Caco-2 (cell line): ENCODE results near the gene FNDC3B. TPM values are rescaled to one million over a fixed set of nuclear protein-coding genes. Genes with fewer than 3 reads are reported as not detected.

Experiments
- BruUV-seq: library from RNA; stranded (reverse); fragments of 400-500 nt; replicated peaks from 2 replicates; lab custom pipeline; 2021; lab: Mats Ljungman, UMichigan
- CTCF ChIA-PET: fragments of 300-600 bp; sonication (Branson Sonifier 250); formaldehyde crosslinking; loops from one replicate; lab custom pipeline; 2022; ENCODE audit warnings: antibody characterized with exemption; lab: Charles Lee
- POLR2A ChIA-PET: fragments of 300-600 bp; sonication (Branson Sonifier 250); formaldehyde crosslinking; loops from one replicate; lab custom pipeline; 2022; ENCODE audit warnings: antibody characterized with exemption; lab: Charles Lee
- DNase-seq, 2 experiments: peaks; one replicate each; pipeline versions ENCODE4 v3.0.0 to v3.0.0-alpha.2; 2020 to 2022
- H3K27me3 ChIP-seq: replicated peaks from 2 replicates; pipeline ENCODE4 v1.6.0; 2011; ENCODE audit warnings: low read length; ENCODE audit not compliant: control insufficient read depth, insufficient read depth
- H3K36me3 ChIP-seq: 2 replicates; pipeline ENCODE4 v1.5.1; 2011; ENCODE audit warnings: low read length; ENCODE audit not compliant: control insufficient read depth, insufficient read depth
- H3K4me1 ChIP-seq: fragments of 250-450 bp; sonication (Bioruptor Pico); 2 replicates; pipeline ENCODE4 v1.5.1; 2020; ENCODE audit warnings: mild to moderate bottlenecking
- H3K4me3 ChIP-seq: 2 replicates; pipeline ENCODE4 v1.5.1; 2011; ENCODE audit warnings: low read depth, mild to moderate bottlenecking, control low read depth, low read length
- H3K9me3 ChIP-seq: fragments of 250-450 bp; sonication (Bioruptor Pico); 2 replicates; pipeline ENCODE4 v1.5.1; 2020; ENCODE audit warnings: mild to moderate bottlenecking, moderate library complexity
- H3K27ac Mint-ChIP-seq: one replicate; pipeline ENCODE4 v1.8.0; 2022; ENCODE audit warnings: mixed read lengths; ENCODE audit not compliant: unreplicated experiment
- H3K27me3 Mint-ChIP-seq: one replicate; pipeline ENCODE4 v1.8.0; 2022; ENCODE audit warnings: mixed read lengths; ENCODE audit not compliant: insufficient read depth, unreplicated experiment
- H3K36me3 Mint-ChIP-seq: one replicate; pipeline ENCODE4 v1.8.0; 2022; ENCODE audit warnings: mild to moderate bottlenecking, mixed read lengths; ENCODE audit not compliant: insufficient read depth, unreplicated experiment
- H3K4me1 Mint-ChIP-seq: one replicate; pipeline ENCODE4 v1.8.0; 2022; ENCODE audit warnings: low read depth, mixed read lengths; ENCODE audit not compliant: unreplicated experiment
- H3K4me3 Mint-ChIP-seq: one replicate; pipeline ENCODE4 v1.8.0; 2022; ENCODE audit warnings: mild to moderate bottlenecking, moderate library complexity, mixed read lengths; ENCODE audit not compliant: unreplicated experiment
- H3K9me3 Mint-ChIP-seq: one replicate; pipeline ENCODE4 v1.8.0; 2022; ENCODE audit warnings: mixed read lengths; ENCODE audit not compliant: unreplicated experiment
- CTCF ChIP-seq, 2 experiments: fragments of 200-600 bp in 1 of 2; IDR thresholded peaks; 1 replicate in 1 of 2; 2 replicates in 1 of 2; pipeline versions ENCODE4 v1.5.1 to v1.8.0; 2011 to 2022; ENCODE audit warnings: antibody characterized with exemption in 1 of 2, control low read depth in 1 of 2, inconsistent platforms in 1 of 2, low read depth in 1 of 2, low read length in 1 of 2, mild to moderate bottlenecking in 1 of 2, moderate library complexity in 1 of 2; ENCODE audit not compliant: insufficient read depth in 1 of 2, severe bottlenecking in 1 of 2, unreplicated experiment in 1 of 2
- intact Hi-C: fragments of 100-400 bp; cut with micrococcal nuclease; formaldehyde crosslinking; loops from one replicate; pipeline ENCODE4 v1.10.0; 2022; ENCODE audit not compliant: unreplicated experiment
- total RNA-seq: library from RNA; stranded (reverse); gene quantifications from 2 replicates; pipeline ENCODE4 v1.2.3, GENCODE V29; 2022

Gene FNDC3B
- total RNA-seq, 1 experiment from 2014 or later = 59.8 TPM

- H3K27ac Mint-ChIP-seq = no peak overlapping the region
- no peaks in the 10 kb centered on the region for H3K4me1 Mint-ChIP-seq
- Histone ChIP-seq H3K4me3 (no peak overlapping the region), H3K27me3 (no peaks in the 10 kb centered on the region), H3K36me3 (no peaks in the 10 kb centered on the region), H3K9me3 (no peaks in the 10 kb centered on the region), H3K4me1 (no peaks in the 10 kb centered on the region)
- DNase-seq = no peak
- no peak for TF ChIP-seq CTCF (IDR thresholded peaks at IDR 0.05; ENCODE audit: insufficient read depth in 1 of 2, low read depth in 1 of 2, low read length in 1 of 2, severe bottlenecking in 1 of 2, unreplicated experiment in 1 of 2)
- CTCF ChIA-PET = no interaction called here
- intact Hi-C loops = no loop called here
- POLR2A ChIA-PET = no interaction called here
- H3K36me3 Mint-ChIP-seq = peaks cover 10% of the 10 kb centered on the region
- no peak overlapping the region for H3K4me3 Mint-ChIP-seq
- no peaks in the 10 kb centered on the region for H3K9me3 Mint-ChIP-seq
- no peaks in the 10 kb centered on the region for H3K27me3 Mint-ChIP-seq
- no TSS peak for BruUV-seq
Observed at GRCh38 chr3:172233474-172234277, 194.3 kb downstream of the FNDC3B start.

- H3K36me3 Mint-ChIP-seq = peaks cover 17% of the 10 kb centered on the region
- POLR2A ChIA-PET = no interaction called here
Observed at GRCh38 chr3:172235698-172236097, 196.3 kb downstream of the FNDC3B start.

More at GRCh38 chr3:172235698-172236097, 196.3 kb downstream of the FNDC3B start:
- Histone ChIP-seq H3K9me3 (no peaks in the 10 kb centered on the region), H3K36me3 (peaks cover 2% of the 10 kb centered on the region; the same call in 1 of the 2 replicates), H3K4me1 (no peaks in the 10 kb centered on the region), H3K4me3 (no peak overlapping the region), H3K27me3 (no peaks in the 10 kb centered on the region)
- CTCF ChIA-PET = no interaction called here
- Mint-ChIP-seq H3K4me3 (no peak overlapping the region), H3K27me3 (no peaks in the 10 kb centered on the region), H3K4me1 (no peaks in the 10 kb centered on the region), H3K9me3 (peaks cover 2% of the 10 kb centered on the region), H3K27ac (no peak overlapping the region)
- BruUV-seq = no TSS peak
- no peak for TF ChIP-seq CTCF (IDR thresholded peaks at IDR 0.05; ENCODE audit: insufficient read depth in 1 of 2, low read depth in 1 of 2, low read length in 1 of 2, severe bottlenecking in 1 of 2, unreplicated experiment in 1 of 2)
- DNase-seq = no peak
- intact Hi-C loops = no loop called here
